HG03520 (cell line): ENCODE results near the gene CREB5.
"Not testable (repeated sequence)": the region's sequence is repeated elsewhere in the genome, so short reads cannot be mapped to it uniquely, and the experiment has no call there.

Source experiments
- ATAC-seq: cut with Tn5 transposase; IDR thresholded peaks from one replicate; pipeline ENCODE4 v1.9.1; 2021; ENCODE audit warnings: mild to moderate bottlenecking, moderate library complexity; ENCODE audit not compliant: unreplicated experiment

CREB5 gene

GRCh38 chr7:28598586-28598985 is 186.3 kb downstream of the CREB5 start:
- no peak for ATAC-seq

GRCh38 chr7:28599411-28599810 is 187.1 kb downstream of the CREB5 start:
- ATAC-seq = no peak

GRCh38 chr7:28602282-28602681 is 190.0 kb downstream of the CREB5 start:
- ATAC-seq = no peak

GRCh38 chr7:28605427-28606085 is 193.2 kb downstream of the CREB5 start:
- no peak for ATAC-seq

- ATAC-seq = no peak
These were observed 194.1 kb downstream of the CREB5 start for GRCh38 chr7:28606421-28606820.

- no peak for ATAC-seq
These were observed 195.5 kb downstream of the CREB5 start for GRCh38 chr7:28607855-28608193.

- no peak for ATAC-seq
These were observed 195.9 kb downstream of the CREB5 start for GRCh38 chr7:28608237-28608656.

- ATAC-seq = no peak
These were observed 196.4 kb downstream of the CREB5 start for GRCh38 chr7:28608731-28609130.

GRCh38 chr7:28609608-28610007 is 197.3 kb downstream of the CREB5 start:
- ATAC-seq = no peak

GRCh38 chr7:28611399-28611897 is 199.1 kb downstream of the CREB5 start:
- not testable (repeated sequence) for ATAC-seq

GRCh38 chr7:28613262-28613661 is 200.9 kb downstream of the CREB5 start:
- ATAC-seq = no peak

GRCh38 chr7:28615091-28615490 is 202.8 kb downstream of the CREB5 start:
- ATAC-seq = no peak

GRCh38 chr7:28617308-28617880 is 205.1 kb downstream of the CREB5 start:
- ATAC-seq = no peak

- no peak for ATAC-seq
These were observed 206.1 kb downstream of the CREB5 start for GRCh38 chr7:28618383-28618782.

GRCh38 chr7:28619256-28619655 is 206.9 kb downstream of the CREB5 start:
- no peak for ATAC-seq

GRCh38 chr7:28621369-28621841 is 209.1 kb downstream of the CREB5 start:
- no peak for ATAC-seq

- ATAC-seq = no peak
These were observed 210.9 kb downstream of the CREB5 start for GRCh38 chr7:28623105-28623730.

GRCh38 chr7:28623863-28624262 is 211.5 kb downstream of the CREB5 start:
- ATAC-seq = no peak

- ATAC-seq = no peak
These were observed 213.1 kb downstream of the CREB5 start for GRCh38 chr7:28625432-28625831.

GRCh38 chr7:28626221-28626620 is 213.9 kb downstream of the CREB5 start:
- no peak for ATAC-seq

- peak; percentile 63 for ATAC-seq
These were observed 214.4 kb downstream of the CREB5 start for GRCh38 chr7:28626624-28627262.

GRCh38 chr7:28627263-28627653 is 214.9 kb downstream of the CREB5 start:
- no peak for ATAC-seq
